ENCODE measurements around the gene DBN1.

DBN1 gene

GRCh38 chr5:177504086-177505056 lies 30.9 kb upstream of the DBN1 start:
- DNase-seq (ENCODE audit: low spot score) = no peak

GRCh38 chr5:177503351-177504085 lies 30.1 kb upstream of the DBN1 start:
- DNase-seq (ENCODE audit: low spot score) = no peak

- no peak for DNase-seq (ENCODE audit: low spot score)
Measured at GRCh38 chr5:177502886-177503285, 29.5 kb upstream of the DBN1 start.

GRCh38 chr5:177501874-177502678 lies 28.6 kb upstream of the DBN1 start:
- DNase-seq (ENCODE audit: low spot score) = no peak

GRCh38 chr5:177500685-177501522 lies 27.5 kb upstream of the DBN1 start:
- DNase-seq (ENCODE audit: low spot score) = peak; percentile 74

GRCh38 chr5:177499842-177500241 lies 26.4 kb upstream of the DBN1 start:
- DNase-seq (ENCODE audit: low spot score) = no peak

- DNase-seq (ENCODE audit: low spot score) = no peak
Measured at GRCh38 chr5:177498013-177498787, 24.8 kb upstream of the DBN1 start.

- DNase-seq (ENCODE audit: low spot score) = peak; percentile 72
Measured at GRCh38 chr5:177497292-177498012, 24.0 kb upstream of the DBN1 start, which contains the start of gene PDLIM7. TSS of gene PDLIM7 (minus strand) at chr5:177497604. CDS start at chr5:177496512, 1,092 bp downstream.

GRCh38 chr5:177496727-177497291 lies 23.4 kb upstream of the DBN1 start:
- DNase-seq (ENCODE audit: low spot score) = no peak

GRCh38 chr5:177496070-177496726 lies 22.8 kb upstream of the DBN1 start:
- DNase-seq (ENCODE audit: low spot score) = no peak

GRCh38 chr5:177495243-177496060 lies 22.0 kb upstream of the DBN1 start:
- DNase-seq (ENCODE audit: low spot score) = no peak

- no peak for DNase-seq (ENCODE audit: low spot score)
Measured at GRCh38 chr5:177494346-177495195, 21.1 kb upstream of the DBN1 start.

- no peak for DNase-seq (ENCODE audit: low spot score)
Measured at GRCh38 chr5:177493795-177494345, 20.4 kb upstream of the DBN1 start.

- DNase-seq (ENCODE audit: low spot score) = no peak
Measured at GRCh38 chr5:177492841-177493240, 19.4 kb upstream of the DBN1 start.

- no peak for DNase-seq (ENCODE audit: low spot score)
Measured at GRCh38 chr5:177491983-177492746, 18.7 kb upstream of the DBN1 start.

GRCh38 chr5:177491429-177491945 lies 18.1 kb upstream of the DBN1 start:
- no peak for DNase-seq (ENCODE audit: low spot score)

Measured in globus pallidus (tissue), 1 donor.